Measurements from ENCODE around the gene PROM1. TPM values are rescaled to one million over a fixed set of nuclear protein-coding genes. Genes with fewer than 3 reads are reported as not detected.
A peak's percentile ranks its signal among the peaks of the same experiment; 100 is the strongest.

Gene PROM1
- total and polyA plus RNA-seq, 2 donors (not counting 1 experiment from before 2014, with no cell fraction given) = 0.10 to 0.17 TPM

GRCh38 chr4:16070203-16070602 lies 13.6 kb downstream of the PROM1 start:
- Histone ChIP-seq H4K20me1 (ENCODE audit: control insufficient read depth, extremely low read depth, insufficient read depth, low read length) (no peaks in the 10 kb centered on the region), H3K79me2 (ENCODE audit: control insufficient read depth, insufficient read depth, low read length) (no peaks in the 10 kb centered on the region), H3K9me3 (ENCODE audit: control insufficient read depth, insufficient read depth, low read depth, low read length) (no peaks in the 10 kb centered on the region), H3K4me1 (ENCODE audit: control insufficient read depth, extremely low read depth, insufficient read depth, low read length) (no peaks in the 10 kb centered on the region), H3K36me3 (ENCODE audit: control insufficient read depth, insufficient read depth, low read length) (no peaks in the 10 kb centered on the region), H3K27ac (ENCODE audit: insufficient read depth, low read length) (no peak overlapping the region), H3K4me2 (ENCODE audit: extremely low read depth, insufficient read depth, low read length) (no peak overlapping the region), H3K27me3 (ENCODE audit: control insufficient read depth, insufficient read depth, low read length) (peaks cover 3% of the 10 kb centered on the region), H3K9ac (ENCODE audit: insufficient read depth, low read length) (no peak overlapping the region), H2AFZ (ENCODE audit: low read length) (no peak overlapping the region), H3K4me3 (replicated peaks in 1 of 4; ENCODE audit: control extremely low read depth in 1 of 4, insufficient read depth in 1 of 4, low read depth in 3 of 4, low read length in 4 of 4) (no peak overlapping the region)
- DNase-seq (ENCODE audit: low read depth in 2 of 2) = no peak
- TF ChIP-seq CTCF (conservative IDR thresholded peaks at IDR 0.05 in 1 of 2, IDR thresholded peaks at IDR 0.05 in 1 of 2; ENCODE audit: low read depth in 1 of 2, low read length in 2 of 2) (no peak), EZH2 (IDR thresholded peaks at IDR 0.05; ENCODE audit: low read length, missing control alignments) (no peak)

- Histone ChIP-seq H3K79me2 (ENCODE audit: control insufficient read depth, insufficient read depth, low read length) (no peaks in the 10 kb centered on the region), H4K20me1 (ENCODE audit: control insufficient read depth, extremely low read depth, insufficient read depth, low read length) (no peaks in the 10 kb centered on the region), H3K4me2 (ENCODE audit: extremely low read depth, insufficient read depth, low read length) (no peak overlapping the region), H3K36me3 (ENCODE audit: control insufficient read depth, insufficient read depth, low read length) (no peaks in the 10 kb centered on the region), H3K4me3 (replicated peaks in 1 of 4; ENCODE audit: control extremely low read depth in 1 of 4, insufficient read depth in 1 of 4, low read depth in 3 of 4, low read length in 4 of 4) (no peak overlapping the region), H3K27ac (ENCODE audit: insufficient read depth, low read length) (no peak overlapping the region), H3K9me3 (ENCODE audit: control insufficient read depth, insufficient read depth, low read depth, low read length) (no peaks in the 10 kb centered on the region), H2AFZ (ENCODE audit: low read length) (no peak overlapping the region), H3K27me3 (ENCODE audit: control insufficient read depth, insufficient read depth, low read length) (peaks cover 2% of the 10 kb centered on the region), H3K4me1 (ENCODE audit: control insufficient read depth, extremely low read depth, insufficient read depth, low read length) (no peaks in the 10 kb centered on the region), H3K9ac (ENCODE audit: insufficient read depth, low read length) (no peak overlapping the region)
- TF ChIP-seq CTCF (conservative IDR thresholded peaks at IDR 0.05 in 1 of 2, IDR thresholded peaks at IDR 0.05 in 1 of 2; ENCODE audit: low read depth in 1 of 2, low read length in 2 of 2) (no peak), EZH2 (IDR thresholded peaks at IDR 0.05; ENCODE audit: low read length, missing control alignments) (no peak)
- DNase-seq (ENCODE audit: low read depth in 2 of 2) = peak in 1 of 2 donors; percentile 22
These were observed 16.3 kb downstream of the PROM1 start for GRCh38 chr4:16067515-16067914.

- no peak overlapping the region for H2AFZ ChIP-seq (ENCODE audit: low read length)
- no peaks in the 10 kb centered on the region for H3K79me2 ChIP-seq (ENCODE audit: control insufficient read depth, insufficient read depth, low read length)
- no peaks in the 10 kb centered on the region for H3K36me3 ChIP-seq (ENCODE audit: control insufficient read depth, insufficient read depth, low read length)
- H3K4me3 ChIP-seq (replicated peaks in 1 of 4; ENCODE audit: control extremely low read depth in 1 of 4, insufficient read depth in 1 of 4, low read depth in 3 of 4, low read length in 4 of 4) = no peak overlapping the region
- H3K9ac ChIP-seq (ENCODE audit: insufficient read depth, low read length) = no peak overlapping the region
- no peak overlapping the region for H3K4me2 ChIP-seq (ENCODE audit: extremely low read depth, insufficient read depth, low read length)
- no peak overlapping the region for H3K27ac ChIP-seq (ENCODE audit: insufficient read depth, low read length)
- H3K27me3 ChIP-seq (ENCODE audit: control insufficient read depth, insufficient read depth, low read length) = peaks cover 2% of the 10 kb centered on the region
- no peaks in the 10 kb centered on the region for H3K4me1 ChIP-seq (ENCODE audit: control insufficient read depth, extremely low read depth, insufficient read depth, low read length)
- DNase-seq (ENCODE audit: low read depth in 2 of 2) = no peak
- TF ChIP-seq CTCF (conservative IDR thresholded peaks at IDR 0.05 in 1 of 2, IDR thresholded peaks at IDR 0.05 in 1 of 2; ENCODE audit: low read depth in 1 of 2, low read length in 2 of 2) = no peak
- TF ChIP-seq EZH2 (IDR thresholded peaks at IDR 0.05; ENCODE audit: low read length, missing control alignments) = no peak
- no peaks in the 10 kb centered on the region for H3K9me3 ChIP-seq (ENCODE audit: control insufficient read depth, insufficient read depth, low read depth, low read length)
- no peaks in the 10 kb centered on the region for H4K20me1 ChIP-seq (ENCODE audit: control insufficient read depth, extremely low read depth, insufficient read depth, low read length)
These were observed 17.2 kb downstream of the PROM1 start for GRCh38 chr4:16066586-16067128.

Data from fibroblast of lung (primary cell).